ENCODE measurements around the gene MYOM3.

DNA sequence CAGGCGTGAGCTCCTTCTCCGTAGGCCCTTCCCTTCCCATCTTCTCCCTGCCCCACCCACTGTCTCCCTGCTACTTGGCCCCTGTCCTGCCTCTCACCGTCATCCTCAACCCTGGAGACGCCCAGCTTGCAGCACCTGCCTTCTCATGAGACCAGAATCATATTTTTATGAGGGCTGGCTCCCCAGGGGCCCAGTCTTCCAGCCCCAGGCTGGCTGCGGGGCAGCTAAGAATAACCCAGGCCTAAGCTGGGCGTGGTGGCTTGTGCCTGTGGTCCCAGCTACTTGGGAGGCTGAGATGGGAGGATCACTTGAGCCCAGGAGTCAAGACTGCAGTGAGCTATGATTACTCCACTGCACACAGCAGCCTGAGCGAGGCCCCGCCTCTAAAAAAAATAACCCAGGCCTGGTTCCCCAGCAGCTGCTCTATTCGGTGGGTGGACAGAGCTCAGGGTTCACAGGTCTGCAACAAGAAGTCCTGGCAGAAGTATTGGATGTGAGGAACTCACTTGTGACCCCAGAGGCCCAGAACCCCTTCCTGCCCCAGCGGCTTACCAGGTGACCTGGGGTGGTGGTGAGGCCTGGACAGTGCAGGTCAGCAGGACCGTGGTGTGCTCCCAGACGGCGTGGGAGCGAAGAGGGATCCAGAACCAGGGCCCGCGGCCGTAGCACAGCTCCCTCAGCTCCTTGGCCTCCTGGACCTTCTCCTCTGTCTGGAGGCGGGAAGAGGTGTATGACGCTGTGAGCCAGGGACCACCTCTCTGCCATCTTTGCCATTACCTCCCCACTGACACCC, 6.4 kb downstream of the MYOM3 start:
- TF ChIP-seq, protein P1, sequence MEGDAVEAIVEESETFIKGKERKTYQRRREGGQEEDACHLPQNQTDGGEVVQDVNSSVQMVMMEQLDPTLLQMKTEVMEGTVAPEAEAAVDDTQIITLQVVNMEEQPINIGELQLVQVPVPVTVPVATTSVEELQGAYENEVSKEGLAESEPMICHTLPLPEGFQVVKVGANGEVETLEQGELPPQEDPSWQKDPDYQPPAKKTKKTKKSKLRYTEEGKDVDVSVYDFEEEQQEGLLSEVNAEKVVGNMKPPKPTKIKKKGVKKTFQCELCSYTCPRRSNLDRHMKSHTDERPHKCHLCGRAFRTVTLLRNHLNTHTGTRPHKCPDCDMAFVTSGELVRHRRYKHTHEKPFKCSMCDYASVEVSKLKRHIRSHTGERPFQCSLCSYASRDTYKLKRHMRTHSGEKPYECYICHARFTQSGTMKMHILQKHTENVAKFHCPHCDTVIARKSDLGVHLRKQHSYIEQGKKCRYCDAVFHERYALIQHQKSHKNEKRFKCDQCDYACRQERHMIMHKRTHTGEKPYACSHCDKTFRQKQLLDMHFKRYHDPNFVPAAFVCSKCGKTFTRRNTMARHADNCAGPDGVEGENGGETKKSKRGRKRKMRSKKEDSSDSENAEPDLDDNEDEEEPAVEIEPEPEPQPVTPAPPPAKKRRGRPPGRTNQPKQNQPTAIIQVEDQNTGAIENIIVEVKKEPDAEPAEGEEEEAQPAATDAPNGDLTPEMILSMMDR (IDR thresholded peaks at IDR 0.05), result no peak
- TF ChIP-seq POLR2AphosphoS5 (IDR thresholded peaks at IDR 0.05) (no peak), POLR2A (IDR thresholded peaks at IDR 0.05) (no peak)

All from stomach (tissue), 4 donors.